NCI-H2227 (cell line): ENCODE data around the gene PVR.
A peak's percentile ranks its signal among the peaks of the same experiment; 100 is the strongest.
"Not testable (repeated sequence)": the region's sequence is repeated elsewhere in the genome, so short reads cannot be mapped to it uniquely, and the experiment has no call there.

Experiments used
- DNase-seq: peaks from one replicate; lab custom pipeline; 2025; ENCODE audit not compliant: unreplicated experiment; lab: John Stamatoyannopoulos, UW

Gene PVR

GRCh38 chr19:44668985-44669764, 25.5 kb downstream of the PVR start:
- DNase-seq, result no peak

DNA sequence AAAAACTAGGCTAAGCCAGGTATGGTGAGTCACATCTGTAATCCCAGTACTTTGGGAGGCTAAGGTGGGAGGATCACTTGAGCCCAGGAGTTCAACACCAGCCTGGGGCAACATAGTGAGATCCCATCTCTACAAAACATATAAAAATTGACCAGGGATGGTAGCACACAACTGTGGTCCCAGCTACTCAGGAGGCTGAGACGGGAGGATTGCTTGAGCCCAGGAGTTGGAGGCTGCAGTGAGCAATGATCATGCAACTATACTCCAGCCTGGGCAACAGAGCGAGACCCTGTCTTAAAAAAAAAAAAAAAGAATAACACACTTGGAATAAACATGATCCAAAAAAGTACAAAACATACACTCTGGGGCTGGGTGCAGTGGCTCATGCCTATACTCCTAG, 26.3 kb downstream of the PVR start:
- not testable (repeated sequence) for DNase-seq

DNA sequence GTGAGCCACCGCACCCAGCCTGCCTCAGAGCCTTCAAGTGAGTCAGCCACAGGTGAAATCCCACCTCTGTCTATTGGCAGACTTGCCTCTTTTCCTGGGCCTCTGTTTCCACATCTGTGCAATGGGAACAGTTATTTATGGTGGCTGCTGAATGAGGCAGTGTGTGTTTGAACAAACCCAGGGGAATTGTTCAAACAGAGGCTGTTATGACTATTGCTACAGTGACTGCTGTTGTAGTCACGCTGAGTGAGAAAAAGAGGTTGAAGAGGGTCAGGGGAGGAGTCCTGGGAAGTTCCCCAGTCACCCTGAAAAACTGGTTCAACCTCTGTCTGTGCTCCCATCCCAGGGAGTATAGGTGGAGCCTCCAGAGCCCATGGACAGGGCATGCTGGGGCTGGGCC, 27.7 kb downstream of the PVR start, which contains the start of gene CEACAM19:
Gene CEACAM19, plus strand, starts transcription at position 83 of the 400 bp plus-strand sequence. CDS start 450 bp downstream, outside the sequence.
- no peak for DNase-seq

GRCh38 chr19:44672226-44672625, 28.5 kb downstream of the PVR start:
- no peak for DNase-seq

GRCh38 chr19:44673510-44673909, 29.8 kb downstream of the PVR start:
- DNase-seq, result no peak

DNA sequence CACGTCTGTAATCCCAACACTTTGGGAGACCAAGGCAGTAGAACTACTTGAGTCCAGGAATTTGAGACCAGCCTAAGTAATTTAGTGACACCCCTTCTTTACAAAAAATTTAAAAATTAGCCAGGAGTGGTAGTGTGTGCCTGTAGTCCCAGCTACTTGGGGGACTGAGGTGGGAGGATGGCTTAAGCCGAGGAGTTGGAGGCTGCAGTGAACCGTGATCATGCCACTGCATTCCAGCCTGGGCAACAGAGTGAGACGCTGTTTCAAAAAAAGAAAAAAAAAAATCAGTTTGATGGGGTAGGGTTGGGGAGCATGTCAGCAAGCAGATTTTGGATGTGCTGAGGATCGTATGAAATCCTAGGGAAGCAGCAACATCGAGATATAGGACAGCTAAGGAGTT, 31.8 kb downstream of the PVR start:
- no peak for DNase-seq

DNA sequence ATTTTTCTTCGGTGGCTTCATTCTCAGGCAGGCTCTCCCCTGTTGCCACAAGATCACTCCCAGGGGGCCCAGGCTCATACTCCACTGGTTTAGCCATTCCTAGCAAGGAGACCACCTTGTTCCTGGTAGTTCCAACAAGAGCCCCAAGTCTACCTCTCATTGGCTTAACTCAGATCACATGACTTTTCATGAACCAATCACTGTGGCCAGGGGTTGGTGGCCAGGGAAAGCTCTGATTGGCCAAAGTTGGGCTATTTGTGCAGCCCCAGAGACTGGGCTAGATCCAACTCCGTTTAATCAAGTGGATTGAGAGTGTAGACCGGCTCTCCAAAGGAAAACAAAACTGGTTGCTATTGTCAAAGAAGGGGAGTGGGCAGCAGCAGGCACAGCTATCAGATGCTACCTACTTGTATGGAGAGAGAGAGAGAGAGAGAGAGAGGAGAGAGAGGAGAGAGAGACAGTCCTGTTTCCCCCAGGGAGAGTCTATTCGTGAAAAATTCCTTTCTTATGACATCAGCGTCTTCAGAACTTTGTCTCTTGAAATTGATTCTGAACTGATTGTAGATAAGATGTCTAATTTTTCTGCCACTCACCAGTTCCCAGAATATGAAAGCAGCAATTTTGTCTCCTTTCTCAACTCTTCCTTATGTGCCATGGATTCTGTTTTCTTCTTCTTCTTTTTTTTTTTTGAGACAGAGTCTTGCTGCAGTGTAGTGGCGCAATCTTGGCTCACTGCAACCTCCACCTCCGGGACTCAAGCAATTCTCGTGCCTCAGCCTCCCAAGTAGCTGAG, 33.5 kb downstream of the PVR start:
- peak; percentile 9 for DNase-seq

DNA sequence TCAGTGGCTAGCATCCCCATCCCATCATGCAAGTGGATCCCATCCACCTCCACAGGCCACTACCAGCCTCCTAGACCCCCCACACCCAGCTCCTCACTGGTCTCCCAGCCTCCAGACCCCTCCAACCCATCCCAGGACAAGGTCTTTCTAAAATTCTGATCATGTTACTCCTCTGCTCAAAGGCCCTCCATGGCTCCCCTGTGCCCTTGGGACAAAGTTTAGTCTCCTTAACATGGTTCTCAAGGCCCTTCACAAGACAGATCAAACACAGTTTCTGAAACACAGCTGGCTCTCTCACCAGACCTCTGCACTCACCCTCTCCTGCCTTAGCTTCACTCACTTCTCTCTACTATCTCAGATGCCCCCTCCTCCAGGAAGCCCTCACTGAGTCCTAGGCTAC, 36.8 kb downstream of the PVR start:
- DNase-seq, result no peak

DNA sequence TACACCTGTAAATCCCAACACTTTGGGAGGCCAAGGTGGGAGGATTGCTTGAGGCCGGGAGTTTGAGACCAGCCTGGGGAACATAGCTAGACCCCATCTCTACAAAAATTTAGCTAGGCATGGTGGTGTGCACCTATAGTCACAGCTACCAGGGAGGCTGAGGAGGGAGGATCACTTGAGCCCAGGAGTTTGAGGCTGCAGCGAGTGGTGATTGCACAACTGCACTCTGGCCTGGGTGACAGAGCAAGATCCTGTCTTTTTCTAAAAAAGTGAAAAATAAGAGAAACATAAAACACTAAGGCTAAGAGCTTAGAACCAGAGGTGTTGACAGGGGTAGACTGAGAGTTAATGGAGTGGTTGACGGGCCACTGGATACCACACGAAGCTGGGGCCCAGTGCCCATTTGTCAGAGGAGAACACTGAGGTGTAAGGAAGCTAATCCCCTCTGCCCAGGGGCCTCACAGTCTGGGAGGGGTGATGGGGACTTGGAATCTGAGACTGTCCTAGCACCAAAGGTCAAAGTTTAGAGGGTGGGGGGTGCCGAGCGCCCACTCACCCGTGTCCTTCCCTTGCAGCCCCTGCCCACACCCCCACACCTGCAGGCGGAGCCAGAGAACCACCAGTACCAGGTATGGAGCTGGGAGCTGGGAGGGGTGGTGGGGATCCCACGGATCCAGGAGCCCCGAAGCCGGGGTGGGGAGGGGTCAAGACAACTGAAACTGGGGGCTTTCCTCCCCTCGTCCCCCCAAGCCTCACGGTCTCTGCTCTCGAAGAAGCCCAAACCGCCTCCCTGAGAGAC, 38.5 kb downstream of the PVR start:
- no peak for DNase-seq

GRCh38 chr19:44682807-44683206, 39.1 kb downstream of the PVR start:
- DNase-seq, result no peak

- no peak for DNase-seq
Measured at GRCh38 chr19:44683434-44684210, 39.9 kb downstream of the PVR start.

DNA sequence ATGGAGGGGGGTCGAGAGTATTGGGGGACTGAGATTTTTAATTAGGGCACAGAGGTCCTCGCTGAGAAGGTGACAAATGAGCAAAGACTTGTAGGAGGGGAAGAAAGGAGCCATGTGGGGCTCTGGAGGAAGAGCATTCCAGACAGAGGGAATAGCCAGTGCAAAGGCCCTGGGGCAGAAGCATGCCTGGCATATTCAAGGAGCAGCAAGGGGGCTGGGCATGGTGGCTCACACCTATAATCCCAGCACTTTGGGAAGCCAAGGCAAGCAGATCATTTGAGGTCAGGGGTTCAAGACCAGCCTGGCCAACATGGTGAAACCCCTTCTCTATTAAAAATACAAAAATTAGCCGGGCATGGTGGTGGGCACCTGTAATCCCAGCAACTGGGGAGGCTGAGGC, 40.7 kb downstream of the PVR start:
- DNase-seq, result not testable (repeated sequence)

- peak; percentile 48 for DNase-seq
Measured at GRCh38 chr19:44684892-44685863, 41.5 kb downstream of the PVR start.

DNA sequence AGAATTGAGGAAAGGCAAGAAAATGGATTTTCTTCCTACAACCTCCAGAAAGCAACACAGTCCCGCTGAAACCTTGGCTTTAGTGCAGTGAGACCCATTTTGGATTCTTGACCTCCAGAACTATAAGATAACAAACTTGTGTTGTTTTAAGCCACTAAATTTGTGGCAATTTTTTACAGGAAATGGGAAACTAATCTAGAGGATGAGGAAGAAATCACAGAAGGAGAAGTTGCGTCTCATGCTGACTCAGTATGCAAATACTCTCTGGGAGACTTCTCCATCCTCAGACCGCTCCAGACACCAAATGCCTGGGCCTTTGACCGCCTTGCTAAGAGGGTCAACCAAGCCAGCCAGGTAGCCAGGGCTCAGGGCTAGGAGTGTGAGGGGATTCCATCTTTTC, 42.2 kb downstream of the PVR start:
- DNase-seq, result no peak

DNA sequence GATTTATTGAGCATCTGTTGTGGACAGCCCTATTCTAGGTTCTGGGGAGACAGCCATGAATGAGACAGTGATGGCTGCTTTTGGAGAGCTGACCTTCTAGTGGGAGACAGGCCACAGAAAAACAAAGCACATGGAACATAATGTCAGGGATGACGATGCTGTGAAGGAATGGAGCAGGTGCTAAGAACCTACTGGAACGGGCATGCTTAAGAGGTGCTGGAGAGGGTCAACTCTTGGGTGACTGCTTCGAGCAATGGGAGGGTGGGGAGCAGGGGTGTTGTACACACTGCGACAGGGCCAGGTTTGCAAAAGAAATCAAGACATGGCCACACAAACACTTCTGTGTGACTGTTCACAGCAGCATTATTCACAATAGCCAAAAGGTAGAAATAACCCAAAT, 43.2 kb downstream of the PVR start:
- DNase-seq, result no peak

DNA sequence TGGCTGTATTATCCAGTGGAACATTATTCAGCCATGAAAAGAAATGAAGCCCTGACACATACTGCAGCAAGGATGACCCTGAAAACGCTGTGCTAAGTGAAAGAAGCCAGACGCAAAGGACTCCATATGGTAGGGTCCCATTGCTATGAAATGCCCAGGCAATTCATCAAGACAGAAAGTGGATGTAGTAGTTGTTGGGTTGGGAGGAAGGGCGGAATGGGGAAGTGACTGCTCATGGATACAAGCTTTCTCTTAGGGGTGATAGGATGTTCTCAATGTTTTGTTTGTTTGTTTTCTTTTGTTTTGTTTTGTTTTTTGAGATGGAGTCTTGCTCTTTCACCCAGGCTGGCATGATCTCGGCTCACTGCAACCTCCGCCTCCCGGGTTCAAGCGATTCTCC, 44.2 kb downstream of the PVR start:
- DNase-seq, result no peak

- DNase-seq, result peak; percentile 67
Measured at GRCh38 chr19:44689290-44690130, 45.8 kb downstream of the PVR start.

GRCh38 chr19:44690131-44690440, 46.4 kb downstream of the PVR start:
- DNase-seq, result no peak

GRCh38 chr19:44692379-44692721, 48.6 kb downstream of the PVR start:
- DNase-seq, result no peak
